Body of pancreas (tissue), 4 donors: ENCODE results near the gene PEAK1. TPM values are rescaled to one million over a fixed set of nuclear protein-coding genes. Genes with fewer than 3 reads are reported as not detected.

Experiments used
- ATAC-seq: fragments of 150-250 bp; one replicate; pipeline ENCODE4 v1.9.1; 2016
- DNase-seq, 4 donors: peaks; one replicate each; pipeline ENCODE4 v3.0.0-alpha.2; 2019
- H3K27ac ChIP-seq, 4 donors: fragments of 200-600 bp; sonication (generic); 1 replicate in 3 of 4; 2 replicates in 1 of 4; pipeline versions ENCODE4 v1.5.1 to v1.6.1; 2016 to 2019; ENCODE audit warnings: mild to moderate bottlenecking in 1 of 4, mixed read lengths in 1 of 4, moderate library complexity in 1 of 4
- H3K27me3 ChIP-seq, 2 donors: fragments of 200-600 bp; sonication (generic); one replicate each; pipeline ENCODE4 v1.6.0; 2016; ENCODE audit warnings: mild to moderate bottlenecking in 1 of 2
- H3K36me3 ChIP-seq, 2 donors: fragments of 200-600 bp; sonication (generic); replicated peaks in 1 of 2; 2 replicates each; pipeline ENCODE4 v1.5.1; 2016; ENCODE audit warnings: low read depth in 2 of 2; ENCODE audit not compliant: insufficient read depth in 1 of 2
- H3K4me1 ChIP-seq: fragments of 200-600 bp; sonication (generic); one replicate; pipeline ENCODE4 v1.6.0; 2016
- H3K4me3 ChIP-seq, 2 donors: fragments of 200-600 bp; sonication (generic); 1 replicate in 1 of 2; 2 replicates in 1 of 2; pipeline ENCODE4 v1.5.1; 2016 to 2019
- H3K9me3 ChIP-seq, 3 donors: fragments of 200-600 bp; sonication (generic); 1 replicate in 2 of 3; 2 replicates in 1 of 3; pipeline ENCODE4 v1.5.1; 2016
- POLR2A ChIP-seq, 3 donors: fragments of 450-650 bp; IDR thresholded peaks; one replicate each; pipeline ENCODE4 v1.6.1; 2016; ENCODE audit warnings: antibody characterized with exemption in 3 of 3, mild to moderate bottlenecking in 2 of 3
- WGBS, 2 donors: methylation state at CpG; one replicate each; pipeline ENCODE4 v1.1.5; 2017; 5-methylcytosine and 5-hydroxymethylcytosine counted together
- intact Hi-C: fragments of 100-400 bp; cut with DNase I; formaldehyde crosslinking; loops from one replicate; pipeline ENCODE4 v1.15.1; 2023
- total RNA-seq, 2 donors: library from RNA; depleted of rRNA; stranded (reverse); fragments of >200 nt; gene quantifications; one replicate each; pipeline ENCODE4 v1.1.0, GENCODE V29; 2016
- TF ChIP-seq, protein P1 (sequence below), 7 experiments: fragments of 450-650 bp in 4 of 7; fragments of 200-600 bp in 3 of 7; sonication (generic) in 3 of 7; IDR thresholded peaks; one replicate each; pipeline ENCODE4 v1.5.1; 2016 to 2019; ENCODE audit warnings: antibody characterized with exemption in 7 of 7

PEAK1 gene
- total RNA-seq, 2 donors from 2014 or later = 12.5 to 13.2 TPM

DNA sequence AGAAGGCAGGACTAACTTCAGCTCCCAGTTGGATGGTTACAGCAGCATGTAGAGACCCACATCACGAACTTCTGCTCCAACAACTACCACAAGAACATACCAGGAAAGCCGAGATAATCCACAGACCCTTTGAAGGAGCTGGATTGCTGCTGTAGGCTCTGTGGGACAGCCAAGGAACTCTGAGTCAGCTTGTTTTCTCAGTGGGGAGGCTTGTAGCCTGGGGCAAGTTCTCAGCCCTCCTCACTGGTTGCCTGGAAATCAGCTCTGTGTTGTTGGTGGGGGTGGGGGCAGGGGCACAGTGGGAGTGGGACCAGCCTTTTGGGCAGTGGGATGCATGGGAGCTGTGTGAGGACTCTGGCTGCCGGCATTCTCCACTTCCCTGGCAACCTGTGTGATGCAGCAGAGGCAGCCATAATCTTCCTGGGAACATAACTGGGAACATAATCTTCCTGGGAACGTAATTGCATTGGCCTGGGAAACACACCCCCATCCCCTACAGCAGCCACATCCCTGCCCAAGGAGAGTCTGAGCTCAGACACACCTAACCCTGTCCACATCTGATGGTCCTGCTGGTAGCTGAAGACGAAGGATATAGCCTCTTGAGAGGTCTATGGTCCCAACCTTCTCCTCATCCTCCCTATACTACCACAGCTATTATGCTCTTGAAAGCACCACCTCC lies 153.1 kb downstream of the PEAK1 start:
- TF ChIP-seq POLR2A (IDR thresholded peaks at IDR 0.05) = no peak
- TF ChIP-seq, protein P1, sequence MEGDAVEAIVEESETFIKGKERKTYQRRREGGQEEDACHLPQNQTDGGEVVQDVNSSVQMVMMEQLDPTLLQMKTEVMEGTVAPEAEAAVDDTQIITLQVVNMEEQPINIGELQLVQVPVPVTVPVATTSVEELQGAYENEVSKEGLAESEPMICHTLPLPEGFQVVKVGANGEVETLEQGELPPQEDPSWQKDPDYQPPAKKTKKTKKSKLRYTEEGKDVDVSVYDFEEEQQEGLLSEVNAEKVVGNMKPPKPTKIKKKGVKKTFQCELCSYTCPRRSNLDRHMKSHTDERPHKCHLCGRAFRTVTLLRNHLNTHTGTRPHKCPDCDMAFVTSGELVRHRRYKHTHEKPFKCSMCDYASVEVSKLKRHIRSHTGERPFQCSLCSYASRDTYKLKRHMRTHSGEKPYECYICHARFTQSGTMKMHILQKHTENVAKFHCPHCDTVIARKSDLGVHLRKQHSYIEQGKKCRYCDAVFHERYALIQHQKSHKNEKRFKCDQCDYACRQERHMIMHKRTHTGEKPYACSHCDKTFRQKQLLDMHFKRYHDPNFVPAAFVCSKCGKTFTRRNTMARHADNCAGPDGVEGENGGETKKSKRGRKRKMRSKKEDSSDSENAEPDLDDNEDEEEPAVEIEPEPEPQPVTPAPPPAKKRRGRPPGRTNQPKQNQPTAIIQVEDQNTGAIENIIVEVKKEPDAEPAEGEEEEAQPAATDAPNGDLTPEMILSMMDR (IDR thresholded peaks at IDR 0.05) = no peak
- WGBS, 2 donors = 92 to 94% methylated on average over 5 of the region's 5 CpGs
- intact Hi-C loops = no loop called here

DNA sequence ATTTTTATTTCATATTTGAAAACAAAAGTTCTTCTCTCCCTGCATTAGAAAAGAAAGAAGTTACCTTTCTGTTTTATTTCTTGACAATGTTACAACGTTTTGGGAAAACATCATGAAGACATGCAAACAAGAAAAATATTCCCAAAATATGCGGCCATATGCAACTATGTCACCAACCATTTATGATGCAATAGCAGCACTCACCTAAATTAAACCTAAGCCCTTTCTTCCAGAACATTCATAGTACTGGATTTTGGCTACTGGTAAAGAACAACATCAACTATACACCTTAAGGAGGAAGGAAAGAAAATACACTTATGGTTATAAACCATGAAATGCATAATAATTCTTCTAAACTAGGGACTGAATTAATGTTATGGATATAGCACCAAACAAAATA lies 164.5 kb downstream of the PEAK1 start:
- ATAC-seq = no peak
- TF ChIP-seq POLR2A (IDR thresholded peaks at IDR 0.05) = no peak
- TF ChIP-seq, protein P1 (IDR thresholded peaks at IDR 0.05) = no peak
- H3K36me3 ChIP-seq = no peaks in the 10 kb centered on the region
- H3K4me3 ChIP-seq = no peak overlapping the region
- intact Hi-C loops = no loop called here
- H3K27me3 ChIP-seq = no peaks in the 10 kb centered on the region
- DNase-seq = no peak
- peaks cover 7% of the 10 kb centered on the region for H3K4me1 ChIP-seq
- no peak overlapping the region for H3K27ac ChIP-seq
- no peaks in the 10 kb centered on the region for H3K9me3 ChIP-seq
- WGBS, 2 donors = 79% methylated on average over 2 of the region's 2 CpGs

More for the DNA sequence above, 153.1 kb downstream of the PEAK1 start:
- Histone ChIP-seq H3K36me3 (no peaks in the 10 kb centered on the region), H3K9me3 (no peaks in the 10 kb centered on the region), H3K4me1 (no peaks in the 10 kb centered on the region), H3K27ac (no peak overlapping the region), H3K4me3 (no peak overlapping the region), H3K27me3 (no peaks in the 10 kb centered on the region)
- ATAC-seq (no peak), DNase-seq (no peak)

DNA sequence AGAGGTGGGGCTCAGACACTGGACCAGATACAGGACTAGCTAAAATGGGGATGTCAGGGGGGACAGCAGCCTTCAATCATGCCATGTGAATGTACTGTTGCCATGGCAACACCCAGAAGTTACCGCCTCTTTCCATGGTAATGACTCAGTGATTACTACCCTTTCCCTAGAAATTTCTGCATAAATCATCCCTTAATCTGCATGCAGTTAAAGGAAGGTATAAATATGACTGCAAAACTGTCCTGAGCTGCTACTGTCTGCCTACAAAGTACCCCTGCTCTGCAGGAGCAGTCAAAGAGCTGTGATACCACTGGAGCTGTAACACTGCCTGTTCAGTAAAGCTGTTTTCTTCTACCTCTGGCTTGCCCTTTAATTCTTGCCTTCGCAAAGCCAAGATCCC lies 168.2 kb downstream of the PEAK1 start:
- H3K27me3 ChIP-seq = no peaks in the 10 kb centered on the region
- H3K27ac ChIP-seq = no peak overlapping the region
- H3K4me1 ChIP-seq = no peaks in the 10 kb centered on the region
- no peaks in the 10 kb centered on the region for H3K36me3 ChIP-seq
- TF ChIP-seq, protein P1 (IDR thresholded peaks at IDR 0.05) = no peak
- no peak for TF ChIP-seq POLR2A (IDR thresholded peaks at IDR 0.05)
- no peak overlapping the region for H3K4me3 ChIP-seq
- 100% methylated on average over 2 of the region's 2 CpGs for WGBS, 2 donors
- intact Hi-C loops = no loop called here
- no peaks in the 10 kb centered on the region for H3K9me3 ChIP-seq
- ATAC-seq (no peak), DNase-seq (no peak)

DNA sequence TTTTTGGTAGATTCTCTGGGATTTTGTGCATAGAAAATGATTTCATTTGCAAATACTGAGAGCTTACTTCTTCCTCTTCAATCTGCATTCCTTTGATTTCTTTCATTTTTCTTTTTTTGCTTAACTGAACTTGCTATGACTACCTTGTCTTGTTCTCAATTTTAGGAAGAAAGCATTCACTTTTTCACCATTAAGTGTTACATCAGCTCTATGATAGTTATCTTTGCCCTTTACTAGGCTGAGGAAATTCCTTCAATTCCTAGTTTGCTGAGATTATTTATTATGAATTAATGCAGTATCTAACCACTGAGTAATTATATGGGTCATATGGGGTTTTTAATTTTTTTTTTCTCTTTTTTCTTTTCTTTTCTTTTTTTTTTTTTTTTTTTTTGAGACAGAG lies 172.8 kb downstream of the PEAK1 start:
- intact Hi-C loops = no loop called here
- DNase-seq (no peak), ATAC-seq (no peak)
- Histone ChIP-seq H3K36me3 (no peaks in the 10 kb centered on the region), H3K9me3 (no peaks in the 10 kb centered on the region), H3K4me3 (no peak overlapping the region), H3K27ac (no peak overlapping the region), H3K4me1 (no peaks in the 10 kb centered on the region), H3K27me3 (no peaks in the 10 kb centered on the region)
- no peak for TF ChIP-seq POLR2A (IDR thresholded peaks at IDR 0.05)
- TF ChIP-seq, protein P1 (IDR thresholded peaks at IDR 0.05) = no peak

DNA sequence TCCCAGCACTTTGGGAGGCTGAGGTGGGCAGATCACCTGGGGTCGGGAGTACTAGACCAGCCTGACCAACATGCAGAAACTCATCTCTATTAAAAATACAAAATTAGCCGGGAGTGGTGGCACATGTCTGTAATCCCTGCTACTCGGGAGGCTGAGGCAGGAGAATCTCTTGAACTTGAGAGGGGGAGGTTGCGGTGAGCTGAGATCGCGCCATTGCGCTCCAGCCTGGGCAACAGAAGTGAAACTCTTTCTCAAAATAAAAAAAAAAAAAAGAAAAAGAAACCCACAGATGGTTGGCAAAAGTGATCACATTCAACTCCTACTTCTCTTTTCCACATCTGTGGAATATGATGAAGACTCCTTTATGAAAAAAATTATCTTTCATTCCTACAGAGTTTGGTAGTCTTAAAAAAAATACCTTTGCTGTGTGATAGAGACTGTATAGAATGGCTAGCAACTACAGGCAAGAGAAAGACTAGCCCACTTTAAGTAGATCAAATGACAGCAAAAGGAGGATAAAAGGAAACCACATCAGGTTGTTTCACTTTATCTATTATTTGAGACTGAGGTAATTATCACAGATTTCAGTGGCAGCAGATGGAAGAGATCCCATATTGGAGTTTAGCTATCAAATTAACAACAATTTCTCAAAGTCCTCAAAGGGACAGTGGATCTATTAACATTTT lies 176.0 kb downstream of the PEAK1 start:
- H3K4me1 ChIP-seq = no peaks in the 10 kb centered on the region
- H3K4me3 ChIP-seq = no peak overlapping the region
- WGBS, 2 donors = 93 to 94% methylated on average over 7 of the region's 7 CpGs
- H3K36me3 ChIP-seq = no peaks in the 10 kb centered on the region
- DNase-seq (no peak), ATAC-seq (no peak)
- H3K27ac ChIP-seq = no peak overlapping the region
- intact Hi-C loops = no loop called here
- no peaks in the 10 kb centered on the region for H3K9me3 ChIP-seq
- TF ChIP-seq, protein P1 (IDR thresholded peaks at IDR 0.05) = no peak
- TF ChIP-seq POLR2A (IDR thresholded peaks at IDR 0.05) = no peak
- H3K27me3 ChIP-seq = no peaks in the 10 kb centered on the region
